Heart left ventricle (tissue), 16 donors: ENCODE measurements around the gene FAHD1. TPM values are rescaled to one million over a fixed set of nuclear protein-coding genes. Genes with fewer than 3 reads are reported as not detected.

Experiments
- ATAC-seq, 4 donors: fragments of 200-7000 bp; cut with Tn5 transposase; one replicate each; pipeline ENCODE4 v1.9.1; 2020 to 2022; ENCODE audit warnings: moderate library complexity in 4 of 4, mild to moderate bottlenecking in 3 of 4, moderate number of reproducible peaks in 1 of 4
- DNase-seq, 5 donors: peaks; one replicate each; pipeline ENCODE4 v3.0.0-alpha.2; 2020
- H3K27ac ChIP-seq, 12 donors: fragments of 200-600 bp; sonication (generic) in 4 of 12; one replicate each; pipeline versions ENCODE4 v1.5.0 to v1.8.0; 2016 to 2022; ENCODE audit warnings: mild to moderate bottlenecking in 2 of 12
- H3K27me3 ChIP-seq, 9 donors: fragments of 200-600 bp; sonication (generic) in 2 of 9; one replicate each; pipeline versions ENCODE4 v1.5.1 to v1.8.0; 2016 to 2022; ENCODE audit warnings: mild to moderate bottlenecking in 3 of 9
- H3K36me3 ChIP-seq, 9 donors: fragments of 200-600 bp; sonication (generic) in 2 of 9; one replicate each; pipeline versions ENCODE4 v1.5.0 to v1.8.0; 2018 to 2022; ENCODE audit warnings: mild to moderate bottlenecking in 2 of 9
- H3K4me1 ChIP-seq, 12 donors: fragments of 200-600 bp; sonication (generic) in 4 of 12; one replicate each; pipeline versions ENCODE4 v1.5.0 to v1.8.0; 2016 to 2022; ENCODE audit warnings: mild to moderate bottlenecking in 3 of 12
- H3K4me3 ChIP-seq, 12 donors: fragments of 200-600 bp; sonication (generic) in 4 of 12; one replicate each; pipeline versions ENCODE4 v1.5.0 to v1.8.0; 2017 to 2022; ENCODE audit warnings: mild to moderate bottlenecking in 9 of 12, moderate library complexity in 4 of 12
- H3K9me3 ChIP-seq, 12 donors: fragments of 200-600 bp; sonication (generic) in 4 of 12; one replicate each; pipeline versions ENCODE4 v1.5.0 to v1.8.0; 2016 to 2022; ENCODE audit warnings: mild to moderate bottlenecking in 1 of 12
- POLR2A ChIP-seq, 2 donors: fragments of 450-650 bp; IDR thresholded peaks; one replicate each; pipeline ENCODE4 v1.6.1; 2017; ENCODE audit warnings: antibody characterized with exemption in 2 of 2, mild to moderate bottlenecking in 2 of 2, moderate library complexity in 2 of 2
- WGBS, 4 donors: extraction: QIAGEN DNeasy Blood & Tissue Kit in 2 of 4; methylation state at CpG; one replicate each; pipeline versions ENCODE4 v1.1.5 to v1.1.7; 2013 to 2018; 5-methylcytosine and 5-hydroxymethylcytosine counted together
- intact Hi-C, 10 donors: fragments of 100-400 bp; cut with DNase I; formaldehyde crosslinking; loops; one replicate each; pipeline versions ENCODE4 v1.11.1 to v1.14.2; 2022
- polyA plus RNA-seq, 2 donors: library from polyadenylated mRNA; stranded (reverse); fragments of 200-250 nt; gene quantifications; one replicate each; pipeline ENCODE4 v1.2.3, GENCODE V29; 2013
- total RNA-seq, 9 donors: library from RNA; depleted of rRNA in 2 of 9; stranded (reverse); fragments of >200 nt in 2 of 9; fragmentation: NEBNext Ultra II Directional in 3 of 9; extraction: Animal tissue kit (Norgen Biotek cat#: 25700) in 3 of 9; gene quantifications; one replicate each; pipeline versions ENCODE4 v1.1.0 to v1.2.4, GENCODE V29; 2016 to 2023
- TF ChIP-seq, protein P1 (sequence below), 12 donors: fragments of 200-600 bp; sonication (generic) in 4 of 12; IDR thresholded peaks; one replicate each; pipeline versions ENCODE4 v1.5.0 to v1.8.0; 2018 to 2022; ENCODE audit warnings: antibody characterized with exemption in 12 of 12, mild to moderate bottlenecking in 5 of 12
- donor health status: ischemic (EF 13 %, LVEDD 7.1; RV severe dilation, severe dysfunction).
- donor health status: healthy with polysubstance abuse.
- donor health status: DM: no; HTN: yes; CAD: no.
- donor health status: DM: no; HTN: no; CAD: no.
- donor health status: ischemic (EF 25% LVEDD 6.9; RV normal size, moderate dysfunction).
- donor health status: ischemic (EF 25% LVEDD 5.7; RV mildly dilated, moderate dysfunction).
- donor health status: healthy.
- donor health status: DM: yes; HTN: yes; CAD: no.
- donor health status: ischemic (EF 35%, LVEDD 5.7; RV mildly dilated, moderate dysfunction).
- donor health status: nonischemic (EF 11% LVEDD 7.7; RV severe dilation, severe dysfunction).
- donor health status: DM: yes; HTN: yes; CAD: no.
- donor health status: PGD.
- donor health status: ischemic (EF 29% LVEDD 5.4; RV normal size, mild dysfunction).
- donor health status: nonischemic (EF 23%, LVEDD 6.1; RV moderate dilation, normal function).

FAHD1 gene
- total and polyA plus RNA-seq, 11 donors = 19.2 to 83.8 (median 32.9) TPM

DNA sequence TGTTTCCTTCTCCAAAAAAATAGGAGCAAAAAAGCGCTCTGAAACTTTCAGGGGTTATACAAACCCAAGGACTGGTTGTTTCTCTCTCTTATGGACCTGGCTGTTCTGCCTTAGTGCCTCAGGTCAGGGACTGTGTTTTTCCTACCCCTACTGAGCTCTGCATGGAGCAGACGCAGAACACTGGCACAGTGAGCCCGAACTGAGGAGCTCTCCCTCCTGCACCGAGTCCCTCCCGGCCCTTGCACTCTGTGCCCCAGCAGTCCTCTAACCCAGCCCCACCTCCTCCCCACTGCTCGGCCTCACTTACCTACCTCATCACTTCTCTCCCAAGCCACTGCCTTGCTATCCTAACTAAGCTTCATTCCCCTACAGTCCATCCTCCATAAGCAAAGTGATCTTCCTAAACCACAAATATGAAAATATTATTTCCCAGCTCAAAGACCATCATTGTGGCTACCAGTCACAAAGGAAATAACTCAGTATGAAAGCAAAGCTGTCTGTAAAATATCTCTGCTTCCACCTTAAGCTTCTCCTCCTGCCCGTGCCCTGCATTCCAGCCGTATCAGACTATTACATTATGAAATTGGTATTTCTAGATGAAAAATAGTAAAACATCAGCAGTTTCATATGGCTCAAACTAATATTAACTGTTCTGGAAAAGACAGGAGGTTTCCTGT, 31.3 kb downstream of the FAHD1 start:
- intact Hi-C loops = no loop called here
- WGBS, 4 donors = 22 to 34% (median 26%) methylated on average over 8 of the region's 8 CpGs
- H3K27ac ChIP-seq = no peak overlapping the region
- DNase-seq (no peak), ATAC-seq (no peak)
- peaks cover 0 to 72% (median 24%) of the 10 kb centered on the region in 9 donors for H3K27me3 ChIP-seq
- H3K36me3 ChIP-seq = no peaks in the 10 kb centered on the region
- TF ChIP-seq POLR2A (IDR thresholded peaks at IDR 0.05) = no peak
- TF ChIP-seq, protein P1, sequence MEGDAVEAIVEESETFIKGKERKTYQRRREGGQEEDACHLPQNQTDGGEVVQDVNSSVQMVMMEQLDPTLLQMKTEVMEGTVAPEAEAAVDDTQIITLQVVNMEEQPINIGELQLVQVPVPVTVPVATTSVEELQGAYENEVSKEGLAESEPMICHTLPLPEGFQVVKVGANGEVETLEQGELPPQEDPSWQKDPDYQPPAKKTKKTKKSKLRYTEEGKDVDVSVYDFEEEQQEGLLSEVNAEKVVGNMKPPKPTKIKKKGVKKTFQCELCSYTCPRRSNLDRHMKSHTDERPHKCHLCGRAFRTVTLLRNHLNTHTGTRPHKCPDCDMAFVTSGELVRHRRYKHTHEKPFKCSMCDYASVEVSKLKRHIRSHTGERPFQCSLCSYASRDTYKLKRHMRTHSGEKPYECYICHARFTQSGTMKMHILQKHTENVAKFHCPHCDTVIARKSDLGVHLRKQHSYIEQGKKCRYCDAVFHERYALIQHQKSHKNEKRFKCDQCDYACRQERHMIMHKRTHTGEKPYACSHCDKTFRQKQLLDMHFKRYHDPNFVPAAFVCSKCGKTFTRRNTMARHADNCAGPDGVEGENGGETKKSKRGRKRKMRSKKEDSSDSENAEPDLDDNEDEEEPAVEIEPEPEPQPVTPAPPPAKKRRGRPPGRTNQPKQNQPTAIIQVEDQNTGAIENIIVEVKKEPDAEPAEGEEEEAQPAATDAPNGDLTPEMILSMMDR (IDR thresholded peaks at IDR 0.05) = no peak
- H3K4me3 ChIP-seq = no peak overlapping the region
- no peaks in the 10 kb centered on the region for H3K4me1 ChIP-seq
- no peaks in the 10 kb centered on the region for H3K9me3 ChIP-seq

DNA sequence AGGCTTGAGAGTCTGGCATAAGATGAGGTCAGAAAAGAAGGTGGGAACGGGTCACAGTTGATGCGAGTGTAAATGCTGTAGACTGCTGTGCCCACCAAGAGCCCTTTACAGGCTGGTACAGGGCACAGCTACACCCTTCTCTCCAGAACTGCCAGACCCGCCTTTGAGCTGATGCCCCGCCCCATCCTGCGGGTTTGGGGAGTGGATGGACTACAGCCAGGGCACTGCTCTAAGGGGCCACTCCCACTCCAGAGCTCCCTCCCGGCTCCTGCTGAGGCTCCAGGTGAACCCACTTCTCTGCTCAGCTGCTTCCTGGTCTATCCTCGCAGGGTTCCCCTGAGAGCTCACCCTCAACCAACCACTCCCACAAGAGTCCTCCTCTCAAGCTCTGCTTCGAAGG, 32.6 kb downstream of the FAHD1 start:
- WGBS, 4 donors = 33 to 53% (median 37%) methylated on average over 8 of the region's 8 CpGs
- no peak for ATAC-seq

DNA sequence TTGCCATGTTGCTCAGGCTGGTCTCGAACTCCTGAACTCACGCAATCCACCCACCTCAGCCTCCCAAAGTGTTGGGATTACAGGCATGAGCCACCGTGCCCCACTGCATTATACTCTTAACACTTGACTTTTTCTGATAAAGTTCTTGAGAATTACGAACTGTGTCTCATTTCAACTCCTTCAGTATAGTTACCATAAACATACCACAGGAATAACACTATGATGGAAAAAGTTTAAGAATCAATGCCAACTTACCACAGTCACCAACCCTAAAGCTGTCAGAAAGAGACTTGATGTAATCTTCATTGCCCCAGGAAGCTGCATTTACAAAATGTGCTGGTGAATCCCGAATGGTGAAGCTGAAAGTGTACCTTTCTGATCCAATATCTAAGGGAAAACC, 34.7 kb downstream of the FAHD1 start:
- no peak overlapping the region for H3K4me3 ChIP-seq
- intact Hi-C loops = loop anchor here in 4 of 10 donors (5.0 to 10.0 kb wide), 4 partner anchors 66 to 133 kb away; no protein-coding TSS in a partner anchor
- H3K4me1 ChIP-seq = no peaks in the 10 kb centered on the region
- TF ChIP-seq POLR2A (IDR thresholded peaks at IDR 0.05) = no peak
- TF ChIP-seq, protein P1 (IDR thresholded peaks at IDR 0.05) = no peak
- 69 to 80% (median 72%) methylated on average over 5 of the region's 5 CpGs for WGBS, 4 donors
- DNase-seq = no peak
- H3K27me3 ChIP-seq = peaks cover 0 to 82% (median 24%) of the 10 kb centered on the region in 9 donors
- ATAC-seq = no peak
- no peaks in the 10 kb centered on the region for H3K36me3 ChIP-seq
- H3K27ac ChIP-seq = no peak overlapping the region
- H3K9me3 ChIP-seq = no peaks in the 10 kb centered on the region

More for the DNA sequence above, 32.6 kb downstream of the FAHD1 start:
- Histone ChIP-seq H3K36me3 (no peaks in the 10 kb centered on the region), H3K4me3 (no peak overlapping the region), H3K27ac (no peak overlapping the region), H3K27me3 (peaks cover 0 to 83% (median 24%) of the 10 kb centered on the region in 9 donors), H3K9me3 (no peaks in the 10 kb centered on the region), H3K4me1 (no peaks in the 10 kb centered on the region)
- intact Hi-C loops = loop anchor here in 4 of 10 donors (5.0 to 10.0 kb wide), 4 partner anchors 68 to 135 kb away; no protein-coding TSS in a partner anchor
- TF ChIP-seq POLR2A (IDR thresholded peaks at IDR 0.05) = no peak
- no peak for DNase-seq

DNA sequence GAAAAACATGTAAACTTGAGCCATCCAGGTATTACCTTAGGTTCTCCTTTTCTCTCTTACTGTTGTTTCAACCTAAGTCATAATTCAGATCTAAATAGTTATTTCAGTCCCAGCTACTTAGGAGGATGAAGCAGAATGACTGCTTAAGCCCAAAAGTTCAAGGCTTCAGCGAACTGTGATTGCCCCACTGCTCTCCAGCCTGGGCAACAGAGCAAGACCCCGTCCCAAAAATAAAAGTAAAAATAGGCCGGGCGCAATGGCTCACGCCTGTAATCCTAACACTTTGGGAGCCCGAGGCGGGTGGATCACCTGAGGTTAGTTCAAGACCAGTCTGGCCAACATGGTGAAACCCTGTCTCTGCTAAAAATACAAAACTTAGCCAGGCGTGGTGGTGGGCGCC, 35.4 kb downstream of the FAHD1 start:
- TF ChIP-seq, protein P1 (IDR thresholded peaks at IDR 0.05) = no peak
- TF ChIP-seq POLR2A (IDR thresholded peaks at IDR 0.05) = no peak
- 68 to 83% (median 76%) methylated on average over 9 of the region's 9 CpGs for WGBS, 4 donors
- H3K9me3 ChIP-seq = no peaks in the 10 kb centered on the region
- DNase-seq (no peak), ATAC-seq (no peak)
- no peaks in the 10 kb centered on the region for H3K36me3 ChIP-seq
- H3K27me3 ChIP-seq = peaks cover 0 to 79% (median 24%) of the 10 kb centered on the region in 9 donors
- H3K4me1 ChIP-seq = no peaks in the 10 kb centered on the region
- H3K27ac ChIP-seq = no peak overlapping the region
- intact Hi-C loops = loop anchor here in 4 of 10 donors (5.0 to 10.0 kb wide), 4 partner anchors 65 to 132 kb away; no protein-coding TSS in a partner anchor
- H3K4me3 ChIP-seq = no peak overlapping the region
